ENCODE measurements around the gene ZXDC. TPM values are rescaled to one million over a fixed set of nuclear protein-coding genes. Genes with fewer than 3 reads are reported as not detected.

Gene ZXDC
- total RNA-seq, 2 donors from 2014 or later: 27.8 to 32.8 TPM

GRCh38 chr3:126503701-126504100 lies 28.0 kb upstream of the ZXDC start:
- H3K27me3 Mint-ChIP-seq (ENCODE audit: low read depth): no peaks in the 10 kb centered on the region
- no peaks in the 10 kb centered on the region for H3K36me3 Mint-ChIP-seq (ENCODE audit: insufficient read depth in 2 of 2)
- no peak for ATAC-seq (replicated peaks in 1 of 2)
- H3K4me3 Mint-ChIP-seq: no peak overlapping the region
- H3K4me1 Mint-ChIP-seq (ENCODE audit: low read depth): no peaks in the 10 kb centered on the region
- H3K27ac Mint-ChIP-seq: no peak overlapping the region
- no peak for DNase-seq
- H3K9me3 Mint-ChIP-seq: no peaks in the 10 kb centered on the region

- no peaks in the 10 kb centered on the region for H3K36me3 Mint-ChIP-seq (ENCODE audit: insufficient read depth in 2 of 2)
- H3K4me3 Mint-ChIP-seq: no peak overlapping the region
- H3K4me1 Mint-ChIP-seq (ENCODE audit: low read depth): no peaks in the 10 kb centered on the region
- H3K27ac Mint-ChIP-seq: no peak overlapping the region
- no peaks in the 10 kb centered on the region for H3K9me3 Mint-ChIP-seq
- H3K27me3 Mint-ChIP-seq (ENCODE audit: low read depth): no peaks in the 10 kb centered on the region
- DNase-seq (no peak), ATAC-seq (replicated peaks in 1 of 2) (no peak)
These were observed 27.0 kb upstream of the ZXDC start for GRCh38 chr3:126502656-126503055.

GRCh38 chr3:126501736-126502135 lies 26.0 kb upstream of the ZXDC start:
- Mint-ChIP-seq H3K36me3 (ENCODE audit: insufficient read depth in 2 of 2) (no peaks in the 10 kb centered on the region), H3K27me3 (ENCODE audit: low read depth) (no peaks in the 10 kb centered on the region), H3K27ac (no peak overlapping the region), H3K4me3 (no peak overlapping the region), H3K4me1 (ENCODE audit: low read depth) (no peaks in the 10 kb centered on the region), H3K9me3 (no peaks in the 10 kb centered on the region)
- DNase-seq (no peak), ATAC-seq (replicated peaks in 1 of 2) (no peak)

- no peaks in the 10 kb centered on the region for H3K27me3 Mint-ChIP-seq (ENCODE audit: low read depth)
- H3K9me3 Mint-ChIP-seq: no peaks in the 10 kb centered on the region
- no peak for ATAC-seq (replicated peaks in 1 of 2)
- H3K4me3 Mint-ChIP-seq: no peak overlapping the region
- H3K4me1 Mint-ChIP-seq (ENCODE audit: low read depth): no peaks in the 10 kb centered on the region
- no peak for DNase-seq
- no peaks in the 10 kb centered on the region for H3K36me3 Mint-ChIP-seq (ENCODE audit: insufficient read depth in 2 of 2)
- no peak overlapping the region for H3K27ac Mint-ChIP-seq
These were observed 25.4 kb upstream of the ZXDC start for GRCh38 chr3:126501054-126501453.

- no peak overlapping the region for H3K4me3 Mint-ChIP-seq
- H3K36me3 Mint-ChIP-seq (ENCODE audit: insufficient read depth in 2 of 2): no peaks in the 10 kb centered on the region
- no peak overlapping the region for H3K27ac Mint-ChIP-seq
- no peak for ATAC-seq (replicated peaks in 1 of 2)
- no peak for DNase-seq
- no peaks in the 10 kb centered on the region for H3K27me3 Mint-ChIP-seq (ENCODE audit: low read depth)
- no peaks in the 10 kb centered on the region for H3K9me3 Mint-ChIP-seq
- no peaks in the 10 kb centered on the region for H3K4me1 Mint-ChIP-seq (ENCODE audit: low read depth)
These were observed 24.3 kb upstream of the ZXDC start for GRCh38 chr3:126500016-126500415.

GRCh38 chr3:126499401-126499800 lies 23.7 kb upstream of the ZXDC start:
- Mint-ChIP-seq H3K4me1 (ENCODE audit: low read depth) (no peaks in the 10 kb centered on the region), H3K9me3 (no peaks in the 10 kb centered on the region), H3K27ac (no peak overlapping the region), H3K27me3 (ENCODE audit: low read depth) (no peaks in the 10 kb centered on the region), H3K4me3 (no peak overlapping the region), H3K36me3 (ENCODE audit: insufficient read depth in 2 of 2) (no peaks in the 10 kb centered on the region)
- ATAC-seq (replicated peaks in 1 of 2) (no peak), DNase-seq (no peak)

- DNase-seq: no peak
- Mint-ChIP-seq H3K9me3 (no peaks in the 10 kb centered on the region), H3K4me3 (no peak overlapping the region), H3K27me3 (ENCODE audit: low read depth) (no peaks in the 10 kb centered on the region), H3K4me1 (ENCODE audit: low read depth) (no peaks in the 10 kb centered on the region), H3K36me3 (ENCODE audit: insufficient read depth in 2 of 2) (no peaks in the 10 kb centered on the region), H3K27ac (no peak overlapping the region)
- no peak for ATAC-seq (replicated peaks in 1 of 2)
These were observed 23.2 kb upstream of the ZXDC start for GRCh38 chr3:126498929-126499328.

GRCh38 chr3:126498461-126498860 lies 22.8 kb upstream of the ZXDC start:
- H3K36me3 Mint-ChIP-seq (ENCODE audit: insufficient read depth in 2 of 2): no peaks in the 10 kb centered on the region
- DNase-seq: no peak
- H3K27ac Mint-ChIP-seq: no peak overlapping the region

GRCh38 chr3:126497956-126498355 lies 22.3 kb upstream of the ZXDC start:
- DNase-seq (no peak), ATAC-seq (replicated peaks in 1 of 2) (no peak)
- H3K36me3 Mint-ChIP-seq (ENCODE audit: insufficient read depth in 2 of 2): no peaks in the 10 kb centered on the region
- H3K27me3 Mint-ChIP-seq (ENCODE audit: low read depth): no peaks in the 10 kb centered on the region
- no peaks in the 10 kb centered on the region for H3K9me3 Mint-ChIP-seq
- H3K27ac Mint-ChIP-seq: no peak overlapping the region
- no peak overlapping the region for H3K4me3 Mint-ChIP-seq
- H3K4me1 Mint-ChIP-seq (ENCODE audit: low read depth): no peaks in the 10 kb centered on the region

More at GRCh38 chr3:126498461-126498860, 22.8 kb upstream of the ZXDC start:
- ATAC-seq (replicated peaks in 1 of 2): no peak
- no peaks in the 10 kb centered on the region for H3K27me3 Mint-ChIP-seq (ENCODE audit: low read depth)
- H3K4me3 Mint-ChIP-seq: no peak overlapping the region
- no peaks in the 10 kb centered on the region for H3K4me1 Mint-ChIP-seq (ENCODE audit: low read depth)
- no peaks in the 10 kb centered on the region for H3K9me3 Mint-ChIP-seq

GRCh38 chr3:126496894-126497850 lies 21.5 kb upstream of the ZXDC start:
- ATAC-seq (replicated peaks in 1 of 2) (no peak), DNase-seq (no peak)
- no peak overlapping the region for H3K4me3 Mint-ChIP-seq
- no peaks in the 10 kb centered on the region for H3K4me1 Mint-ChIP-seq (ENCODE audit: low read depth)
- no peaks in the 10 kb centered on the region for H3K27me3 Mint-ChIP-seq (ENCODE audit: low read depth)
- H3K9me3 Mint-ChIP-seq: no peaks in the 10 kb centered on the region
- H3K36me3 Mint-ChIP-seq (ENCODE audit: insufficient read depth in 2 of 2): no peaks in the 10 kb centered on the region
- H3K27ac Mint-ChIP-seq: no peak overlapping the region

- no peaks in the 10 kb centered on the region for H3K9me3 Mint-ChIP-seq
- no peak for ATAC-seq (replicated peaks in 1 of 2)
- H3K27me3 Mint-ChIP-seq (ENCODE audit: low read depth): no peaks in the 10 kb centered on the region
- H3K4me3 Mint-ChIP-seq: no peak overlapping the region
- H3K4me1 Mint-ChIP-seq (ENCODE audit: low read depth): no peaks in the 10 kb centered on the region
- DNase-seq: no peak
- H3K27ac Mint-ChIP-seq: no peak overlapping the region
- no peaks in the 10 kb centered on the region for H3K36me3 Mint-ChIP-seq (ENCODE audit: insufficient read depth in 2 of 2)
These were observed 20.1 kb upstream of the ZXDC start for GRCh38 chr3:126495786-126496185.

GRCh38 chr3:126494970-126495230 lies 19.2 kb upstream of the ZXDC start:
- H3K27me3 Mint-ChIP-seq (ENCODE audit: low read depth): no peaks in the 10 kb centered on the region
- no peak overlapping the region for H3K4me3 Mint-ChIP-seq
- H3K27ac Mint-ChIP-seq: no peak overlapping the region
- DNase-seq (no peak), ATAC-seq (replicated peaks in 1 of 2) (no peak)
- H3K4me1 Mint-ChIP-seq (ENCODE audit: low read depth): no peaks in the 10 kb centered on the region
- H3K9me3 Mint-ChIP-seq: no peaks in the 10 kb centered on the region
- H3K36me3 Mint-ChIP-seq (ENCODE audit: insufficient read depth in 2 of 2): no peaks in the 10 kb centered on the region

- no peaks in the 10 kb centered on the region for H3K27me3 Mint-ChIP-seq (ENCODE audit: low read depth)
- H3K36me3 Mint-ChIP-seq (ENCODE audit: insufficient read depth in 2 of 2): no peaks in the 10 kb centered on the region
- no peaks in the 10 kb centered on the region for H3K4me1 Mint-ChIP-seq (ENCODE audit: low read depth)
- H3K4me3 Mint-ChIP-seq: no peak overlapping the region
- no peaks in the 10 kb centered on the region for H3K9me3 Mint-ChIP-seq
- no peak for DNase-seq
- no peak for ATAC-seq (replicated peaks in 1 of 2)
- H3K27ac Mint-ChIP-seq: no peak overlapping the region
These were observed 18.7 kb upstream of the ZXDC start for GRCh38 chr3:126494204-126494969.

Measured in activated T-cell treated with anti-CD3 and anti-CD28 coated beads, Interleukin-2, amount 50 U/mL, for 72 hours (primary cell).